ENCODE data around the gene ABCC8.
A peak's percentile ranks its signal among the peaks of the same experiment; 100 is the strongest.

- no peak for TF ChIP-seq CTCF (IDR thresholded peaks at IDR 0.05 in 2 of 3, conservative IDR thresholded peaks at IDR 0.05 in 1 of 3; ENCODE audit: insufficient read depth in 2 of 3, low read depth in 1 of 3, low read length in 3 of 3)
- TF ChIP-seq MAX (CRISPR knock-in tag; IDR thresholded peaks at IDR 0.05) = peak; percentile 88
Observed at GRCh38 chr11:17352950-17353820, 123.5 kb downstream of the ABCC8 start.
